ENCODE results near the gene MXD4.

Gene MXD4

GRCh38 chr4:2262145-2262943, 435 bp upstream of the MXD4 start:
- DNase-seq (ENCODE audit: low spot score): peak; percentile 99

GRCh38 chr4:2261110-2261852, 628 bp downstream of the MXD4 start:
- peak; percentile 49 for DNase-seq (ENCODE audit: low spot score)

- no peak for DNase-seq (ENCODE audit: low spot score)
Observed at GRCh38 chr4:2260344-2261109, 1.4 kb downstream of the MXD4 start.

- no peak for DNase-seq (ENCODE audit: low spot score)
Observed at GRCh38 chr4:2259541-2260343, 2.2 kb downstream of the MXD4 start.

GRCh38 chr4:2259036-2259540, 2.8 kb downstream of the MXD4 start:
- DNase-seq (ENCODE audit: low spot score): no peak

GRCh38 chr4:2258091-2259035, 3.5 kb downstream of the MXD4 start:
- no peak for DNase-seq (ENCODE audit: low spot score)

- no peak for DNase-seq (ENCODE audit: low spot score)
Observed at GRCh38 chr4:2257361-2258081, 4.4 kb downstream of the MXD4 start.

- DNase-seq (ENCODE audit: low spot score): no peak
Observed at GRCh38 chr4:2256781-2257191, 5.1 kb downstream of the MXD4 start.

GRCh38 chr4:2256156-2256731, 5.7 kb downstream of the MXD4 start:
- DNase-seq (ENCODE audit: low spot score): no peak

GRCh38 chr4:2255501-2256155, 6.3 kb downstream of the MXD4 start:
- DNase-seq (ENCODE audit: low spot score): no peak

- no peak for DNase-seq (ENCODE audit: low spot score)
Observed at GRCh38 chr4:2254665-2255500, 7.0 kb downstream of the MXD4 start.

- DNase-seq (ENCODE audit: low spot score): no peak
Observed at GRCh38 chr4:2253160-2254084, 8.5 kb downstream of the MXD4 start.

- no peak for DNase-seq (ENCODE audit: low spot score)
Observed at GRCh38 chr4:2252530-2253091, 9.3 kb downstream of the MXD4 start.

GRCh38 chr4:2251795-2252529, 9.9 kb downstream of the MXD4 start:
- no peak for DNase-seq (ENCODE audit: low spot score)

- no peak for DNase-seq (ENCODE audit: low spot score)
Observed at GRCh38 chr4:2251073-2251794, 10.7 kb downstream of the MXD4 start.
